Right lobe of liver (tissue), 4 donors: ENCODE measurements around the gene BBOX1.

Experiments used
- POLR2A ChIP-seq: fragments of 450-650 bp; IDR thresholded peaks from one replicate; pipeline ENCODE4 v1.6.1; 2017; ENCODE audit warnings: antibody characterized with exemption, mild to moderate bottlenecking
- TF ChIP-seq, protein P1 (sequence below), 4 donors: fragments of 200-600 bp in 3 of 4; fragments of 450-650 bp in 1 of 4; IDR thresholded peaks; one replicate each; pipeline versions ENCODE4 v1.5.1 to v1.8.0; 2016 to 2022; ENCODE audit warnings: antibody characterized with exemption in 4 of 4, mild to moderate bottlenecking in 2 of 4
- donor health status: DM: no; HTN: no; CAD: no.
- donor health status: DM: no; HTN: no; CAD: no.
- donor health status: DM: no; HTN: yes; CAD: no.

DNA sequence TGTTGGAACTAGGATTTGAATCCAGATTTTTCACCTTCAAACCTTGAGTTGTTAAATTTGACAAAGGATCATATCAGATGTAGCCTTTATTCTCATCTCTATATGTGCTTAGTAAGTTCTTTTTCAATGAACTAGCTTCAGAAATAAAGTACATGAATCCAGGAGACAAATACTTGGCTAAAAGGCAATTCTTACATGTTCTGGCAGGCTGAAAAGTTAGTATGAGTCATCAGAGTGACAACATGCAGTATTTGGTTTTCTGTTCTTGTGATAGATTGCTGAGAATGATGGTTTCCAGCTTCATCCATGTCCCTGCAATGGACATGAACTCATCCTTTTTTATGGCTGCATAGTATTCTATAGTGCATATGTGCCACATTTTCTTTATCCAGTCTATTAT is 40.4 kb downstream of the BBOX1 start:
- no peak for TF ChIP-seq POLR2A
- TF ChIP-seq, protein P1, sequence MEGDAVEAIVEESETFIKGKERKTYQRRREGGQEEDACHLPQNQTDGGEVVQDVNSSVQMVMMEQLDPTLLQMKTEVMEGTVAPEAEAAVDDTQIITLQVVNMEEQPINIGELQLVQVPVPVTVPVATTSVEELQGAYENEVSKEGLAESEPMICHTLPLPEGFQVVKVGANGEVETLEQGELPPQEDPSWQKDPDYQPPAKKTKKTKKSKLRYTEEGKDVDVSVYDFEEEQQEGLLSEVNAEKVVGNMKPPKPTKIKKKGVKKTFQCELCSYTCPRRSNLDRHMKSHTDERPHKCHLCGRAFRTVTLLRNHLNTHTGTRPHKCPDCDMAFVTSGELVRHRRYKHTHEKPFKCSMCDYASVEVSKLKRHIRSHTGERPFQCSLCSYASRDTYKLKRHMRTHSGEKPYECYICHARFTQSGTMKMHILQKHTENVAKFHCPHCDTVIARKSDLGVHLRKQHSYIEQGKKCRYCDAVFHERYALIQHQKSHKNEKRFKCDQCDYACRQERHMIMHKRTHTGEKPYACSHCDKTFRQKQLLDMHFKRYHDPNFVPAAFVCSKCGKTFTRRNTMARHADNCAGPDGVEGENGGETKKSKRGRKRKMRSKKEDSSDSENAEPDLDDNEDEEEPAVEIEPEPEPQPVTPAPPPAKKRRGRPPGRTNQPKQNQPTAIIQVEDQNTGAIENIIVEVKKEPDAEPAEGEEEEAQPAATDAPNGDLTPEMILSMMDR (IDR thresholded peaks at IDR 0.05), result no peak
